ENCODE measurements around the gene KLHDC10. TPM values are rescaled to one million over a fixed set of nuclear protein-coding genes. Genes with fewer than 3 reads are reported as not detected.

KLHDC10 gene
- total and polyA plus RNA-seq, 2 of the 13 experiments (the other 11 are each of a cell fraction or from before 2014, with no cell fraction given) = 11.9 to 21.6 TPM

GRCh38 chr7:130095812-130096211, 25.5 kb downstream of the KLHDC10 start (continued):
- TF ChIP-seq ZNF18 (CRISPR knock-in tag; IDR thresholded peaks at IDR 0.05; ENCODE audit: insufficient replicate concordance) (no peak), ATF7 (IDR thresholded peaks at IDR 0.05) (no peak), ATF7 (CRISPR knock-in tag; IDR thresholded peaks at IDR 0.05) (no peak), KMT2A (CRISPR knock-in tag; IDR thresholded peaks at IDR 0.05) (no peak), NCOA1 (CRISPR knock-in tag; IDR thresholded peaks at IDR 0.05) (no peak), ZNF660 (CRISPR knock-in tag; IDR thresholded peaks at IDR 0.05; ENCODE audit: borderline replicate concordance, low read depth) (no peak)

GRCh38 chr7:130096243-130096827, 26.0 kb downstream of the KLHDC10 start:
- POLR2A ChIA-PET = no interaction called here
- no peak overlapping the region for H3K9ac ChIP-seq (ENCODE audit: insufficient read depth, low read depth, low read length)
- no peaks in the 10 kb centered on the region for H4K20me1 ChIP-seq (ENCODE audit: insufficient read depth, low read length)
- no peak overlapping the region for H3K4me3 ChIP-seq (replicated peaks in 1 of 3; ENCODE audit: insufficient read depth in 1 of 3, low read depth in 2 of 3, low read length in 3 of 3)
- in situ Hi-C loops (cut with HindIII; ENCODE audit: extremely low pct_ligation_motif_present, low pct_unique_long_range_greater_than_20kb) (no loop called here), intact Hi-C loops (cut with micrococcal nuclease; ENCODE audit: unreplicated experiment) (no loop called here)
- FAIRE-seq = no peak
- CTCF ChIA-PET (ENCODE audit: low intra/inter-chr PET ratio, low total read pairs) = no interaction called here
- ATAC-seq = no peak
- peaks cover 7% of the 10 kb centered on the region for H3K79me2 ChIP-seq (ENCODE audit: insufficient read depth, low read length)
- BruUV-seq (replicated peaks) = no TSS peak
- no peaks in the 10 kb centered on the region for H3K4me1 ChIP-seq (ENCODE audit: insufficient read depth, low read length)
- H3K27me3 ChIP-seq (ENCODE audit: control insufficient read depth in 1 of 2, insufficient read depth in 2 of 2, low read length in 2 of 2) = no peaks in the 10 kb centered on the region
- no peak overlapping the region for H3K27ac ChIP-seq (ENCODE audit: extremely low read length, insufficient read depth, low read length)
- H2AFZ ChIP-seq (ENCODE audit: low read length) = no peak overlapping the region
- H3K9me3 ChIP-seq (ENCODE audit: low read length) = no peaks in the 10 kb centered on the region
- no peak for TF ChIP-seq HNRNPLL (IDR thresholded peaks at IDR 0.05; ENCODE audit: low read depth, low read length, poor library complexity, severe bottlenecking)
- TF ChIP-seq CTCF (CRISPR knock-in tag; IDR thresholded peaks at IDR 0.05) = 0 out of 2 replicates have a peak, but pooled peaks have one; percentile 18
- 0 out of 4 replicates have a peak, but pooled peaks of 1 of the 2 experiments have one; percentile 6 for TF ChIP-seq MAFK (conservative IDR thresholded peaks at IDR 0.05 in 1 of 2, IDR thresholded peaks at IDR 0.05 in 1 of 2; ENCODE audit: low read length in 2 of 2)
- no peak for TF ChIP-seq ZNF724P (CRISPR knock-in tag; IDR thresholded peaks at IDR 0.05; ENCODE audit: borderline replicate concordance)
- TF ChIP-seq ZZZ3 (CRISPR knock-in tag; IDR thresholded peaks at IDR 0.05; ENCODE audit: borderline replicate concordance) = no peak
- TF ChIP-seq BCLAF1 (IDR thresholded peaks at IDR 0.05) = no peak
- H3K4me2 ChIP-seq (ENCODE audit: low read depth, low read length) = no peak overlapping the region
- no peaks in the 10 kb centered on the region for H3K36me3 ChIP-seq (replicated peaks in 1 of 2; ENCODE audit: control insufficient read depth in 1 of 2, insufficient read depth in 2 of 2, low read length in 2 of 2)
- no peak for DNase-seq (ENCODE audit: low spot score)
- 91% methylated on average over 4 of the region's 4 CpGs for WGBS (ENCODE audit: low lambda C conversion rate)
